Duodenal mucosa (tissue), 2 donors: ENCODE data around the gene C1orf50.
A peak's percentile ranks its signal among the peaks of the same experiment; 100 is the strongest.

ENCODE experiments used
- H3K27ac ChIP-seq: one replicate; pipeline ENCODE4 v1.7.0; 2013; ENCODE audit warnings: low read depth, low read length
- H3K27me3 ChIP-seq, 2 donors: one replicate each; pipeline ENCODE4 v1.7.0; 2013; ENCODE audit warnings: low read length in 2 of 2, control low read depth in 1 of 2; ENCODE audit not compliant: insufficient read depth in 2 of 2, control insufficient read depth in 1 of 2
- H3K36me3 ChIP-seq, 2 donors: one replicate each; pipeline ENCODE4 v1.7.0; 2013; ENCODE audit warnings: low read length in 2 of 2, control low read depth in 1 of 2; ENCODE audit not compliant: insufficient read depth in 2 of 2, control insufficient read depth in 1 of 2
- H3K4me1 ChIP-seq, 2 donors: one replicate each; pipeline ENCODE4 v1.7.0; 2013; ENCODE audit warnings: low read length in 2 of 2, control low read depth in 1 of 2; ENCODE audit not compliant: insufficient read depth in 2 of 2, control insufficient read depth in 1 of 2
- H3K4me3 ChIP-seq, 2 donors: one replicate each; pipeline ENCODE4 v1.7.0; 2013; ENCODE audit warnings: low read length in 2 of 2, low read depth in 1 of 2
- H3K9ac ChIP-seq, 2 donors: one replicate each; pipeline ENCODE4 v1.7.0; 2013; ENCODE audit warnings: low read length in 2 of 2, low read depth in 1 of 2
- H3K9me3 ChIP-seq, 2 donors: one replicate each; pipeline ENCODE4 v1.7.0; 2013; ENCODE audit warnings: low read length in 2 of 2, control low read depth in 1 of 2; ENCODE audit not compliant: control insufficient read depth in 1 of 2

C1orf50 gene

GRCh38 chr1:42758641-42759040, 8.4 kb upstream of the C1orf50 start:
- Histone ChIP-seq H3K36me3 (peaks cover 9 to 27% of the 10 kb centered on the region in 2 donors), H3K27ac (no peak overlapping the region), H3K27me3 (no peaks in the 10 kb centered on the region), H3K4me3 (no peak overlapping the region), H3K4me1 (no peaks in the 10 kb centered on the region), H3K9ac (no peak overlapping the region), H3K9me3 (no peaks in the 10 kb centered on the region)

DNA sequence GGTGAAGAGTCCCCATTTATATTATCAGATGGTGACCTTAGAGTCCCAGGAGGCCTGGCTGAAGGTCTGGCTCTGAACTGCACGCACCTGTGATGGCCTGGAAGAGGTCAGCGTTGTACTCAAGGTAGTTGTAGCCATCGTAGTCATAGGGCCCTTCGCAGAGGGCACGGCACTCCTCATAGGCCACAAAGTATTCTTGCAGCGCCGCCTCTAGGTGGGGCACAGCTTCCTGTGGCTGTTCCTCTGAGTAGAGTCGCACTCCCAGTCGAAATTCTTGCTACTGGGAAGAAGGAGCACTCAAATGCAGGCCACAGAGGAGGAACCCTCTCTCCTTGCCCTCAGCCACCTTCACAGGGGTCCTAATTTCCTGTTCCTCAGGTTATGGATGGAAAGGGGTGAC, 7.9 kb upstream of the C1orf50 start:
- H3K9ac ChIP-seq: no peak overlapping the region

DNA sequence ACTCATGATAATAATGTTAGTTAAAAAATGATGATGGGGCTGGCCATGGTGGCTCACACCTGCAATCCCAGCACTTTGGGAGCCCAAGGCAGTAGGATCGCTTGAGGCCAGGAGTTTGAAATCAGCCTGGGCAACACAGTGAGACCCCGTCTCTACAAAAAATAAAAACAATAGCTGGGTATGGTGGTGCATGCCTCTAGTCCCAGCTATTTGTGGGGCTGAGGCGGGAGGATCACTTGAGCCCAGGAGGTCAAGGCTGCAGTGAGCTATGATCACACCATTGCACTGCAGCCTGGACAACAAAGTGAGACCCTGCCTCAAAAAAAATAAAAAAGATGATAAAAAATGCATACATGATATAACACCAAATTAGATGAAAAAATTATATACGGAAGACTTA, 5.5 kb upstream of the C1orf50 start:
- Histone ChIP-seq H3K9me3 (no peaks in the 10 kb centered on the region), H3K36me3 (peaks cover 8 to 9% of the 10 kb centered on the region in 2 donors), H3K9ac (no peak overlapping the region), H3K4me3 (no peak overlapping the region), H3K27ac (no peak overlapping the region), H3K4me1 (peaks cover 7 to 12% of the 10 kb centered on the region in 2 donors), H3K27me3 (no peaks in the 10 kb centered on the region)

More for the DNA sequence above, 7.9 kb upstream of the C1orf50 start:
- H3K9me3 ChIP-seq: no peaks in the 10 kb centered on the region
- no peak overlapping the region for H3K4me3 ChIP-seq
- no peak overlapping the region for H3K27ac ChIP-seq
- no peaks in the 10 kb centered on the region for H3K27me3 ChIP-seq
- no peaks in the 10 kb centered on the region for H3K4me1 ChIP-seq
- H3K36me3 ChIP-seq: peaks cover 9 to 25% of the 10 kb centered on the region in 2 donors

- H3K9ac ChIP-seq: no peak overlapping the region
- no peaks in the 10 kb centered on the region for H3K27me3 ChIP-seq
- H3K4me3 ChIP-seq: no peak overlapping the region
- H3K27ac ChIP-seq: no peak overlapping the region
- H3K4me1 ChIP-seq: peaks cover 7 to 12% of the 10 kb centered on the region in 2 donors
- peaks cover 8% of the 10 kb centered on the region in 2 donors for H3K36me3 ChIP-seq
- H3K9me3 ChIP-seq: no peaks in the 10 kb centered on the region
These were observed 4.8 kb upstream of the C1orf50 start for GRCh38 chr1:42762269-42762668.

DNA sequence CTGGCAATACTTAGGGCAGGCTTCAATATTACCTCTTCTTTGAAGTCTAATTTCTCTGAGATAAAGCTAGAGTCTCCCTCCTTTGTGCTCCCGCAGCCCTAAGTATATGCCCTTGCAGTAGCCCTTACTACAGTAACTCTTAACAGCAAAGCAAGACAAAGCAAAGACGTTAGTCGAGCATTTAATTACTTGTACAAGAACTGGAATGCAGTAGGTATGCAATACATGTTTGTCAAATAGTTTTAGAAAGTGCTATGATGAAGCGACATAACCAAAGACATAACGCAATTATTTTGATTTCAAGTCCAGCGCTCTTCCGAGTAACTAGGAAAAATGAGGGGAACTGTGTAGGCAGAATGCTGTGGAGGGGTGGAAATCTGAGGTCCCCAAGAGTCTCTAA, 1.8 kb upstream of the C1orf50 start:
- peaks cover 0 to 3% of the 10 kb centered on the region in 2 donors for H3K36me3 ChIP-seq
- peak overlapping the region; percentile 64 to 73 for H3K9ac ChIP-seq
- H3K4me3 ChIP-seq: peak overlapping the region; percentile 88 to 94
- no peak overlapping the region for H3K27ac ChIP-seq
- H3K27me3 ChIP-seq: no peaks in the 10 kb centered on the region
- no peaks in the 10 kb centered on the region for H3K9me3 ChIP-seq
- peaks cover 16 to 28% of the 10 kb centered on the region in 2 donors for H3K4me1 ChIP-seq

DNA sequence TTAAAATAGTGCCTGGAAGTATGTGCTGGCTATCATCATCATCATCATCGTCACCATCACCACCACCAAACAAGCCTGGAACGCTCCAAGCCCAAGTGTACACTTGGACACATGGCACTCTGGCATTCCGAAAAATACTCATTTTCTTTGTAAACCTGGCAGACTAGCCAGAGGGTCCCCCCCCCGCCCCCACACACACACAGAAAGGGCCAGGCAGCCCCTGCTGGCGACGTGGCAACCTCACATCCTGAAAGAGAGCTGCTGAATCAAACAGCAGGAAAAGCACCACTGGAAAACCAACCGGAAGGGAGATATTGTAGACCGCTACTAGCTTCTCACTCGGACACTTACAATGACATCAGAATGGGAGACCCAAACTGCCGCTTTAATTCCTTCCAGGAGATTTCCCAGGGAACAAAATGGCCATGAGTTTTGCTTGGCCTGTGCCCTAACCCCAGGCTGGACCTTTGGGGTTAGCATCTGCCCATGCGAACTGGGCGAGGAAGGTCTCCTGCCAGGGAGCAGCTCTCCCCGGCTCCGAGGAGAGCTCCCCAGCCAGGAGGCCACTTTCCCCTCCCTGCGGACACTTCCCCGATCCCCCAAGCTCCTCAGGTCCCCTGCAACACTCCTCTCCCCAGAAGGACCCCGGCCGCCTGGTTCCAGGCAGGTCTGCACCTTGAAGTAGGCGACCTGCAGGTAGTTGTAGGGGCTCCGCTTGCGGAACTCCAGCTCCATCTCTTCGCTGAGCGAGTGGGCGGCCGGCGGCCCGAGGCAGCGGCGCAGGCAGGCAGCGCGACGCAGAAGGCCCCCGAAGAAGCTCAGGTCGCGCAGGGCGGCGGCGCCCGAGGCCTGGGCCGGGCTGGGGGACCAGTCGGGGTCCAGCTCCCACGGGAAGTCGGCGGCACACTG, 963 bp upstream of the C1orf50 start:
- Histone ChIP-seq H3K4me1 (peaks cover 16 to 28% of the 10 kb centered on the region in 2 donors), H3K27ac (peak overlapping the region; percentile 84), H3K9me3 (no peaks in the 10 kb centered on the region), H3K4me3 (peak overlapping the region; percentile 88 to 94), H3K9ac (peak overlapping the region; percentile 64 to 73), H3K36me3 (peaks cover 0 to 3% of the 10 kb centered on the region in 2 donors), H3K27me3 (no peaks in the 10 kb centered on the region)

GRCh38 chr1:42767510-42768000, 506 bp downstream of the C1orf50 start:
- Histone ChIP-seq H3K36me3 (peaks cover 0 to 3% of the 10 kb centered on the region in 2 donors), H3K4me1 (peaks cover 16 to 28% of the 10 kb centered on the region in 2 donors), H3K27ac (peak overlapping the region; percentile 83), H3K9me3 (no peaks in the 10 kb centered on the region), H3K4me3 (peak overlapping the region; percentile 93 to 94), H3K9ac (peak overlapping the region; percentile 89 to 97), H3K27me3 (no peaks in the 10 kb centered on the region)

- H3K9me3 ChIP-seq: no peaks in the 10 kb centered on the region
- H3K4me3 ChIP-seq: peak overlapping the region; percentile 93 to 94
- H3K36me3 ChIP-seq: peaks cover 1 to 3% of the 10 kb centered on the region in 2 donors
- no peak overlapping the region for H3K27ac ChIP-seq
- no peaks in the 10 kb centered on the region for H3K27me3 ChIP-seq
- H3K4me1 ChIP-seq: peaks cover 16 to 28% of the 10 kb centered on the region in 2 donors
- H3K9ac ChIP-seq: peak overlapping the region; percentile 89 to 97
These were observed 1.1 kb downstream of the C1orf50 start for GRCh38 chr1:42768172-42768571.

DNA sequence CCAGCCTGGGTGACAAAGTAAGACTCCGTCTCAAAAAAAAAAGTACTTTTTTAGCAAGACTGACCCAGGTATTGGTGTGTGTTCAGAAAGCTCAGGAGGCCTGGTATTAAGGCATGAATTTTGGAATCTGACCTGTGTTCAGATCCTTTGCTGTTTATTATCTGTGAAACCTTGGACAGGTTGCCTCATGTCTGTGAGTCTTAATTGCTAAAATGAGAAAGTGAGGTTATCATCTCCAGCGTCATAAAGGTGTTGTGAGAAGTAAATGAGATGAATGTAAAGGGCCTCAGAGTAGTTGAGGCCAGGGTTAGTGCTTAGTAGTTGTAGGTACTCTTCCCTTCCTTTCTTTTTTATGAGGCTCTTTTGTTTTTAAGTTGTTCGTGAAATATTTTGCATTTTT, 2.8 kb downstream of the C1orf50 start:
- H3K9me3 ChIP-seq: no peaks in the 10 kb centered on the region
- no peak overlapping the region for H3K9ac ChIP-seq
- peaks cover 16 to 28% of the 10 kb centered on the region in 2 donors for H3K4me1 ChIP-seq
- no peaks in the 10 kb centered on the region for H3K27me3 ChIP-seq
- H3K4me3 ChIP-seq: no peak overlapping the region
- H3K27ac ChIP-seq: no peak overlapping the region
- peaks cover 6 to 15% of the 10 kb centered on the region in 2 donors for H3K36me3 ChIP-seq

- H3K4me3 ChIP-seq: no peak overlapping the region
- peaks cover 3 to 6% of the 10 kb centered on the region in 2 donors for H3K4me1 ChIP-seq
- H3K9ac ChIP-seq: no peak overlapping the region
- H3K27ac ChIP-seq: no peak overlapping the region
- H3K36me3 ChIP-seq: peaks cover 34 to 47% of the 10 kb centered on the region in 2 donors
- no peaks in the 10 kb centered on the region for H3K27me3 ChIP-seq
- H3K9me3 ChIP-seq: no peaks in the 10 kb centered on the region
These were observed 6.4 kb downstream of the C1orf50 start for GRCh38 chr1:42773420-42773819.
